ENCODE measurements around the gene REC8. TPM values are rescaled to one million over a fixed set of nuclear protein-coding genes. Genes with fewer than 3 reads are reported as not detected.

REC8 gene
- polyA plus RNA-seq, 1 donor (not counting 4 experiments of a cell fraction or from before 2014, with no cell fraction given): 6.3 TPM

- Histone ChIP-seq H3K27ac (ENCODE audit: control insufficient read depth, insufficient read depth, low read length) (no peak overlapping the region), H3K4me2 (ENCODE audit: control insufficient read depth, extremely low read depth, insufficient read depth, low read depth, low read length) (no peak overlapping the region), H2AFZ (ENCODE audit: control insufficient read depth, low read length) (no peak overlapping the region), H3K9ac (ENCODE audit: control insufficient read depth, extremely low read depth, insufficient read depth, low read length) (no peak overlapping the region), H3K9me1 (ENCODE audit: control insufficient read depth, extremely low read depth, insufficient read depth, low read length) (no peaks in the 10 kb centered on the region), H3K79me2 (ENCODE audit: control insufficient read depth, insufficient read depth, low read length) (no peaks in the 10 kb centered on the region), H3K4me3 (ENCODE audit: control insufficient read depth in 2 of 3, extremely low read depth in 1 of 3, insufficient read depth in 2 of 3, low read depth in 1 of 3, low read length in 3 of 3) (no peak overlapping the region), H3K9me3 (ENCODE audit: control insufficient read depth, low read depth, low read length) (no peaks in the 10 kb centered on the region), H3K36me3 (ENCODE audit: control insufficient read depth in 2 of 2, extremely low read depth in 1 of 2, insufficient read depth in 2 of 2, low read length in 2 of 2) (no peaks in the 10 kb centered on the region), H4K20me1 (ENCODE audit: control insufficient read depth, extremely low read depth, insufficient read depth, low read length) (no peaks in the 10 kb centered on the region), H3K4me1 (ENCODE audit: control insufficient read depth, extremely low read depth, insufficient read depth, low read length) (peaks cover 8% of the 10 kb centered on the region), H3K27me3 (ENCODE audit: control insufficient read depth, extremely low read depth, insufficient read depth, low read length) (no peaks in the 10 kb centered on the region)
- TF ChIP-seq, protein P1, sequence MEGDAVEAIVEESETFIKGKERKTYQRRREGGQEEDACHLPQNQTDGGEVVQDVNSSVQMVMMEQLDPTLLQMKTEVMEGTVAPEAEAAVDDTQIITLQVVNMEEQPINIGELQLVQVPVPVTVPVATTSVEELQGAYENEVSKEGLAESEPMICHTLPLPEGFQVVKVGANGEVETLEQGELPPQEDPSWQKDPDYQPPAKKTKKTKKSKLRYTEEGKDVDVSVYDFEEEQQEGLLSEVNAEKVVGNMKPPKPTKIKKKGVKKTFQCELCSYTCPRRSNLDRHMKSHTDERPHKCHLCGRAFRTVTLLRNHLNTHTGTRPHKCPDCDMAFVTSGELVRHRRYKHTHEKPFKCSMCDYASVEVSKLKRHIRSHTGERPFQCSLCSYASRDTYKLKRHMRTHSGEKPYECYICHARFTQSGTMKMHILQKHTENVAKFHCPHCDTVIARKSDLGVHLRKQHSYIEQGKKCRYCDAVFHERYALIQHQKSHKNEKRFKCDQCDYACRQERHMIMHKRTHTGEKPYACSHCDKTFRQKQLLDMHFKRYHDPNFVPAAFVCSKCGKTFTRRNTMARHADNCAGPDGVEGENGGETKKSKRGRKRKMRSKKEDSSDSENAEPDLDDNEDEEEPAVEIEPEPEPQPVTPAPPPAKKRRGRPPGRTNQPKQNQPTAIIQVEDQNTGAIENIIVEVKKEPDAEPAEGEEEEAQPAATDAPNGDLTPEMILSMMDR (optimal IDR thresholded peaks at IDR 0.05 in 1 of 3, IDR thresholded peaks at IDR 0.05 in 1 of 3, conservative IDR thresholded peaks at IDR 0.05 in 1 of 3; ENCODE audit: extremely low read depth in 1 of 3, insufficient read depth in 2 of 3, low read length in 3 of 3): no peak
- TF ChIP-seq EZH2 (IDR thresholded peaks at IDR 0.05; ENCODE audit: low read length): no peak
- DNase-seq (ENCODE audit: low read depth, low spot score): no peak
- FAIRE-seq: no peak
- dilution Hi-C loops (cut with MboI; ENCODE audit: extremely low pct_ligation_motif_present, low sequenced_read_pairs): no loop called here
These were observed 42.4 kb upstream of the REC8 start for GRCh38 chr14:24129410-24129998.

GRCh38 chr14:24130380-24130716 lies 41.5 kb upstream of the REC8 start, which contains the start of gene FITM1:
Gene FITM1 (plus strand): TSS chr14:24130659. CDS start chr14:24131564, 905 bp downstream.
- H3K4me2 ChIP-seq (ENCODE audit: control insufficient read depth, extremely low read depth, insufficient read depth, low read depth, low read length): no peak within 1 kb of the TSS
- H3K9me3 ChIP-seq (ENCODE audit: control insufficient read depth, low read depth, low read length): no peaks in the 10 kb centered on the region
- H3K36me3 ChIP-seq (ENCODE audit: control insufficient read depth in 2 of 2, extremely low read depth in 1 of 2, insufficient read depth in 2 of 2, low read length in 2 of 2): no peaks in the 10 kb centered on the region
- no peaks in the 10 kb centered on the region for H3K27me3 ChIP-seq (ENCODE audit: control insufficient read depth, extremely low read depth, insufficient read depth, low read length)
- no peaks in the 10 kb centered on the region for H4K20me1 ChIP-seq (ENCODE audit: control insufficient read depth, extremely low read depth, insufficient read depth, low read length)
- H3K79me2 ChIP-seq (ENCODE audit: control insufficient read depth, insufficient read depth, low read length): no peaks in the 10 kb centered on the region
- H3K9ac ChIP-seq (ENCODE audit: control insufficient read depth, extremely low read depth, insufficient read depth, low read length): no peak within 1 kb of the TSS
- TF ChIP-seq EZH2 (IDR thresholded peaks at IDR 0.05; ENCODE audit: low read length): no peak
- TF ChIP-seq, protein P1 (optimal IDR thresholded peaks at IDR 0.05 in 1 of 3, IDR thresholded peaks at IDR 0.05 in 1 of 3, conservative IDR thresholded peaks at IDR 0.05 in 1 of 3; ENCODE audit: extremely low read depth in 1 of 3, insufficient read depth in 2 of 3, low read length in 3 of 3): no peak
- no peak within 1 kb of the TSS for H3K27ac ChIP-seq (ENCODE audit: control insufficient read depth, insufficient read depth, low read length)
- DNase-seq (ENCODE audit: low read depth, low spot score) (no peak), FAIRE-seq (no peak)
- peaks cover 11% of the 10 kb centered on the region for H3K4me1 ChIP-seq (ENCODE audit: control insufficient read depth, extremely low read depth, insufficient read depth, low read length)
- H2AFZ ChIP-seq (ENCODE audit: control insufficient read depth, low read length): no peak within 1 kb of the TSS
- dilution Hi-C loops (cut with MboI; ENCODE audit: extremely low pct_ligation_motif_present, low sequenced_read_pairs): no loop called here
- H3K4me3 ChIP-seq (ENCODE audit: control insufficient read depth in 2 of 3, extremely low read depth in 1 of 3, insufficient read depth in 2 of 3, low read depth in 1 of 3, low read length in 3 of 3): no peak within 1 kb of the TSS
- no peaks in the 10 kb centered on the region for H3K9me1 ChIP-seq (ENCODE audit: control insufficient read depth, extremely low read depth, insufficient read depth, low read length)

All from keratinocyte (primary cell).